Liver (tissue), 3 donors: Measurements from ENCODE around the gene FOXB1.

Experiments used
- EGR1 ChIP-seq, 2 donors: IDR thresholded peaks; 2 replicates each; pipeline ENCODE4 v1.6.1; 2016 to 2018; ENCODE audit warnings: antibody characterized with exemption in 2 of 2, low read depth in 2 of 2
- FOXA1 ChIP-seq: IDR thresholded peaks from 2 replicates; pipeline ENCODE4 v1.6.1; 2016; ENCODE audit warnings: antibody characterized with exemption
- HNF4A ChIP-seq, 2 donors: conservative IDR thresholded peaks; 2 replicates each; pipeline ENCODE4 v1.6.1; 2016; ENCODE audit warnings: antibody characterized with exemption in 2 of 2, mild to moderate bottlenecking in 2 of 2
- RAD21 ChIP-seq, 2 donors: IDR thresholded peaks; 2 replicates each; pipeline ENCODE4 v1.6.1; 2016; ENCODE audit warnings: antibody characterized with exemption in 2 of 2, mild to moderate bottlenecking in 2 of 2
- SP1 ChIP-seq: IDR thresholded peaks from 2 replicates; pipeline ENCODE4 v1.6.1; 2018; ENCODE audit warnings: antibody characterized with exemption, mild to moderate bottlenecking
- YY1 ChIP-seq: IDR thresholded peaks from 2 replicates; pipeline ENCODE4 v1.6.1; 2016; ENCODE audit warnings: antibody characterized with exemption, mild to moderate bottlenecking
- TF ChIP-seq, protein P1 (sequence below): fragments of 150-350 bp; IDR thresholded peaks from 2 replicates; pipeline ENCODE4 v1.5.1; 2017; ENCODE audit warnings: improper control_type of control experiment, low read depth, low read length; ENCODE audit not compliant: missing input control
- TF ChIP-seq, protein P2 (sequence below): IDR thresholded peaks from 2 replicates; pipeline ENCODE4 v1.6.1; 2016; ENCODE audit warnings: antibody characterized with exemption, mild to moderate bottlenecking
- TF ChIP-seq, protein P3 (sequence below): IDR thresholded peaks from 2 replicates; pipeline ENCODE4 v1.6.1; 2016; ENCODE audit warnings: antibody characterized with exemption
- TF ChIP-seq, protein P4 (sequence below): IDR thresholded peaks from 2 replicates; pipeline ENCODE4 v1.6.1; 2016; ENCODE audit warnings: antibody characterized with exemption
- donor health status: healthy.
- donor health status: healthy.

DNA sequence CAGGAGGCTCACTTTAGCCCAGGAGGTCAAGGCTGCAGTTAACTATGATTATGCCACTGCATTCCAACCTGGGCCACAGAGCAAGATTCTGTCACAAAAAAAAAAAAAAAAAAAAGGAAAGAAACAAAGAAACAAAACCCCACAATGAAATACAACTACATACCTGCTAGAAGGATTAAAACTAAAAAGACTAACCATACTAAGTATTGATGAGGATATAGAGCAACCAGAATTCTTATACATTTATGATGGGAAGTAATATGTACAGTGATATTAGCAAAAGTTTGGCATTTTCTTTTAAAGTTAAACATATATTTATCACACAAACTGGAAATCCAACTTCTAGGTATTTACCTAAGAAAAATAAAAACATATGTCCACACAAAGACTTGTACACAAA, 40.2 kb upstream of the FOXB1 start:
- TF ChIP-seq, protein P1, sequence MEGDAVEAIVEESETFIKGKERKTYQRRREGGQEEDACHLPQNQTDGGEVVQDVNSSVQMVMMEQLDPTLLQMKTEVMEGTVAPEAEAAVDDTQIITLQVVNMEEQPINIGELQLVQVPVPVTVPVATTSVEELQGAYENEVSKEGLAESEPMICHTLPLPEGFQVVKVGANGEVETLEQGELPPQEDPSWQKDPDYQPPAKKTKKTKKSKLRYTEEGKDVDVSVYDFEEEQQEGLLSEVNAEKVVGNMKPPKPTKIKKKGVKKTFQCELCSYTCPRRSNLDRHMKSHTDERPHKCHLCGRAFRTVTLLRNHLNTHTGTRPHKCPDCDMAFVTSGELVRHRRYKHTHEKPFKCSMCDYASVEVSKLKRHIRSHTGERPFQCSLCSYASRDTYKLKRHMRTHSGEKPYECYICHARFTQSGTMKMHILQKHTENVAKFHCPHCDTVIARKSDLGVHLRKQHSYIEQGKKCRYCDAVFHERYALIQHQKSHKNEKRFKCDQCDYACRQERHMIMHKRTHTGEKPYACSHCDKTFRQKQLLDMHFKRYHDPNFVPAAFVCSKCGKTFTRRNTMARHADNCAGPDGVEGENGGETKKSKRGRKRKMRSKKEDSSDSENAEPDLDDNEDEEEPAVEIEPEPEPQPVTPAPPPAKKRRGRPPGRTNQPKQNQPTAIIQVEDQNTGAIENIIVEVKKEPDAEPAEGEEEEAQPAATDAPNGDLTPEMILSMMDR, result no peak
- TF ChIP-seq EGR1 (IDR thresholded peaks at IDR 0.05; ENCODE audit: low read depth in 2 of 2) (no peak), HNF4A (conservative IDR thresholded peaks at IDR 0.05) (no peak), RAD21 (IDR thresholded peaks at IDR 0.05) (no peak), SP1 (no peak), FOXA1 (no peak), YY1 (no peak)
- TF ChIP-seq, protein P2, sequence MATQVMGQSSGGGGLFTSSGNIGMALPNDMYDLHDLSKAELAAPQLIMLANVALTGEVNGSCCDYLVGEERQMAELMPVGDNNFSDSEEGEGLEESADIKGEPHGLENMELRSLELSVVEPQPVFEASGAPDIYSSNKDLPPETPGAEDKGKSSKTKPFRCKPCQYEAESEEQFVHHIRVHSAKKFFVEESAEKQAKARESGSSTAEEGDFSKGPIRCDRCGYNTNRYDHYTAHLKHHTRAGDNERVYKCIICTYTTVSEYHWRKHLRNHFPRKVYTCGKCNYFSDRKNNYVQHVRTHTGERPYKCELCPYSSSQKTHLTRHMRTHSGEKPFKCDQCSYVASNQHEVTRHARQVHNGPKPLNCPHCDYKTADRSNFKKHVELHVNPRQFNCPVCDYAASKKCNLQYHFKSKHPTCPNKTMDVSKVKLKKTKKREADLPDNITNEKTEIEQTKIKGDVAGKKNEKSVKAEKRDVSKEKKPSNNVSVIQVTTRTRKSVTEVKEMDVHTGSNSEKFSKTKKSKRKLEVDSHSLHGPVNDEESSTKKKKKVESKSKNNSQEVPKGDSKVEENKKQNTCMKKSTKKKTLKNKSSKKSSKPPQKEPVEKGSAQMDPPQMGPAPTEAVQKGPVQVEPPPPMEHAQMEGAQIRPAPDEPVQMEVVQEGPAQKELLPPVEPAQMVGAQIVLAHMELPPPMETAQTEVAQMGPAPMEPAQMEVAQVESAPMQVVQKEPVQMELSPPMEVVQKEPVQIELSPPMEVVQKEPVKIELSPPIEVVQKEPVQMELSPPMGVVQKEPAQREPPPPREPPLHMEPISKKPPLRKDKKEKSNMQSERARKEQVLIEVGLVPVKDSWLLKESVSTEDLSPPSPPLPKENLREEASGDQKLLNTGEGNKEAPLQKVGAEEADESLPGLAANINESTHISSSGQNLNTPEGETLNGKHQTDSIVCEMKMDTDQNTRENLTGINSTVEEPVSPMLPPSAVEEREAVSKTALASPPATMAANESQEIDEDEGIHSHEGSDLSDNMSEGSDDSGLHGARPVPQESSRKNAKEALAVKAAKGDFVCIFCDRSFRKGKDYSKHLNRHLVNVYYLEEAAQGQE, result no peak
- TF ChIP-seq, protein P3, sequence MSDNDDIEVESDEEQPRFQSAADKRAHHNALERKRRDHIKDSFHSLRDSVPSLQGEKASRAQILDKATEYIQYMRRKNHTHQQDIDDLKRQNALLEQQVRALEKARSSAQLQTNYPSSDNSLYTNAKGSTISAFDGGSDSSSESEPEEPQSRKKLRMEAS, result no peak
- TF ChIP-seq, protein P4, sequence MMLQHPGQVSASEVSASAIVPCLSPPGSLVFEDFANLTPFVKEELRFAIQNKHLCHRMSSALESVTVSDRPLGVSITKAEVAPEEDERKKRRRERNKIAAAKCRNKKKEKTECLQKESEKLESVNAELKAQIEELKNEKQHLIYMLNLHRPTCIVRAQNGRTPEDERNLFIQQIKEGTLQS, result no peak
